Measurements from ENCODE around the gene IFNGR2. TPM values are rescaled to one million over a fixed set of nuclear protein-coding genes. Genes with fewer than 3 reads are reported as not detected.
"Not testable (repeated sequence)": the region's sequence is repeated elsewhere in the genome, so short reads cannot be mapped to it uniquely, and the experiment has no call there.

Gene IFNGR2
- total RNA-seq, 1 experiment from 2014 or later, result 44.1 TPM

DNA sequence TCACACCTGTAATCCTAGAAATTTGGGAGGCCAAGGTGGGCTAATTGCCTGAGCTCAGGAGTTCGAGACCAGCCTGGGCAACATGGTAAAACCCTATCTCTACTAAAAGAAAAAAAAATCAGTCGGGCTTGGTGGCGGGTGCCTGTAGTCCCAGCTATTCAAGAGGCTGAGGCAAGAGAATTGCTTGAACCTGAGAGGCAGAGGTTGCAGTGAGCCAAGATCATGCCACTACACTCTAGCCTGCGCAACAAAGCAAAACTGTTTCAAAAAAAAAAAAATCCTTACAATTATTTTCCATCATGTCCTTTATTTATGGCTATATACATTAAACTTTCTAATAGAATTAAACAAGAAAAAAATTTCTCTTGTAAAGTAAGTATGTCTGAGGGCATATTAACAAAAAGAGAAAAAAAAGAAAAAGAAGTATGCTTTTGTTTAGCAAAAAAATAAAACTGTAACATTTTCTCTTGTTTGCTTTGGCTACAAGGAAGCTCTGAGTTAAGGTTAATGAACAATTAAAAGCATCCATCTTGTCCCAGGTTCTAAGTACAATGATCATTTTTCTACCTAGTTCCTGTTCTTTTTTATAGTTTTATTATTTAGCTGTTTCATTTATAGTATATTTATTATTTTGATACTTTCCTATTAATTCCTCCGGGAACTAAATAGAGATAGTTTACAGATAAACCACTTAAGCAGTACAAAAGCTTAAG lies 58.5 kb downstream of the IFNGR2 start:
- H3K23ac ChIP-seq (ENCODE audit: insufficient read length, low read depth, low read length), result no peak overlapping the region

DNA sequence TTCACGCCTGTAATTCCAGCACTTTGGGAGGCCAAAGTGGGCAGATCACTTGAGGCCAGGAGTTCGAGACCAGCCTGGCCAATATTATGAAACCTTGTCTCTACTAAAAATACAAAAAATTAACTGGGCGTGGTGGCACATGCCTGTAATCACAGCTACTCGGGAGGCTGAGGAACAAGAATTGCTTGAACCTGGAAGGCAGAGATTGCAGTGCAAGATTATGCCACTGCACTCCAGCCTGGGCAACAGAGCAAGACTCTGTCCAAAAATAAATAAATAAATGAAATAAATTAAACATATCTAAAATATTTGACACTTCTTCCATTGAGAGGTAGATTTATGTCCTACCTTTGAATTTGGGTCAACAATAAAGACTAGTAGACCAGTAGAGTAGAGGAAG lies 66.0 kb downstream of the IFNGR2 start:
- H3K4ac ChIP-seq (ENCODE audit: low read depth, low read length); H3K9me3 ChIP-seq (ENCODE audit: control insufficient read depth, low read depth, low read length); H4K20me1 ChIP-seq (ENCODE audit: control insufficient read depth, insufficient read depth, insufficient read length); H3K4me1 Mint-ChIP-seq; H3K9me3 Mint-ChIP-seq; H3K18ac ChIP-seq (ENCODE audit: insufficient read length, low read depth, low read length); H3K9ac ChIP-seq (ENCODE audit: extremely low read depth, insufficient read length, low read length); H3K56ac ChIP-seq (ENCODE audit: insufficient read length, low read depth, low read length); H3K27ac Mint-ChIP-seq; H2BK20ac ChIP-seq (ENCODE audit: low read depth, low read length, poor library complexity, severe bottlenecking); H3K4me2 ChIP-seq (ENCODE audit: insufficient read depth, insufficient read length, low read length); H3K4me3 Mint-ChIP-seq; H2BK15ac ChIP-seq (ENCODE audit: low read depth, low read length); H3K14ac ChIP-seq (ENCODE audit: insufficient read depth, low read length); H3K27ac ChIP-seq (ENCODE audit: insufficient read length, low read depth, low read length); H2BK120ac ChIP-seq (ENCODE audit: low read depth, low read length, poor library complexity, severe bottlenecking); H4K91ac ChIP-seq (ENCODE audit: insufficient read length, low read depth, low read length); H3K36me3 Mint-ChIP-seq (ENCODE audit: insufficient read depth in 1 of 3, low read depth in 3 of 3); H2BK5ac ChIP-seq (ENCODE audit: insufficient read length, low read length); H4K8ac ChIP-seq (replicated peaks; ENCODE audit: insufficient read length, low read depth, low read length); H3T11ph ChIP-seq (ENCODE audit: low read length); H2AFZ ChIP-seq (ENCODE audit: low read length); H3K79me2 ChIP-seq (ENCODE audit: insufficient read depth, low read length); H3K4me1 ChIP-seq (ENCODE audit: insufficient read depth, low read length); H3K23me2 ChIP-seq (ENCODE audit: insufficient read length, low read depth, low read length, poor library complexity, severe bottlenecking); H2BK12ac ChIP-seq (ENCODE audit: insufficient read length, low read depth, low read length); H3K27me3 Mint-ChIP-seq (ENCODE audit: low read depth); H3K27me3 ChIP-seq (ENCODE audit: insufficient read depth, low read length); H3K23ac ChIP-seq (ENCODE audit: insufficient read length, low read depth, low read length); DNase-seq; H2AK5ac ChIP-seq (ENCODE audit: insufficient read length, low read length); H4K5ac ChIP-seq (ENCODE audit: insufficient read length, low read depth, low read length); H3K79me1 ChIP-seq (ENCODE audit: insufficient read depth, low read depth, low read length, poor library complexity, severe bottlenecking): not testable (repeated sequence)
- WGBS (ENCODE audit: extremely low coverage, insufficient read length, low lambda C conversion rate), result no CpG with 5 or more reads among the region's 4 CpGs

More for the DNA sequence above, 58.5 kb downstream of the IFNGR2 start:
- no peak overlapping the region for H3K27ac Mint-ChIP-seq
- H3K18ac ChIP-seq (ENCODE audit: insufficient read length, low read depth, low read length), result no peak overlapping the region
- no peak overlapping the region for H3K4ac ChIP-seq (ENCODE audit: low read depth, low read length)
- no peaks in the 10 kb centered on the region for H3K9me3 ChIP-seq (ENCODE audit: control insufficient read depth, low read depth, low read length)
- H3K27me3 Mint-ChIP-seq (ENCODE audit: low read depth), result no peaks in the 10 kb centered on the region
- H4K8ac ChIP-seq (replicated peaks; ENCODE audit: insufficient read length, low read depth, low read length), result no peak overlapping the region
- H3K36me3 Mint-ChIP-seq (ENCODE audit: insufficient read depth in 1 of 3, low read depth in 3 of 3), result peaks cover 0 to 9% (median 2%) of the 10 kb centered on the region in 3 experiments; a peak in 5 of 7 replicates
- no CpG with 5 or more reads among the region's 5 CpGs for WGBS (ENCODE audit: extremely low coverage, insufficient read length, low lambda C conversion rate)
- no peaks in the 10 kb centered on the region for H3K23me2 ChIP-seq (ENCODE audit: insufficient read length, low read depth, low read length, poor library complexity, severe bottlenecking)
- no peak overlapping the region for H4K91ac ChIP-seq (ENCODE audit: insufficient read length, low read depth, low read length)
- no peak overlapping the region for H3K56ac ChIP-seq (ENCODE audit: insufficient read length, low read depth, low read length)
- H3K4me1 ChIP-seq (ENCODE audit: insufficient read depth, low read length), result no peaks in the 10 kb centered on the region
- TF ChIP-seq, protein P1, sequence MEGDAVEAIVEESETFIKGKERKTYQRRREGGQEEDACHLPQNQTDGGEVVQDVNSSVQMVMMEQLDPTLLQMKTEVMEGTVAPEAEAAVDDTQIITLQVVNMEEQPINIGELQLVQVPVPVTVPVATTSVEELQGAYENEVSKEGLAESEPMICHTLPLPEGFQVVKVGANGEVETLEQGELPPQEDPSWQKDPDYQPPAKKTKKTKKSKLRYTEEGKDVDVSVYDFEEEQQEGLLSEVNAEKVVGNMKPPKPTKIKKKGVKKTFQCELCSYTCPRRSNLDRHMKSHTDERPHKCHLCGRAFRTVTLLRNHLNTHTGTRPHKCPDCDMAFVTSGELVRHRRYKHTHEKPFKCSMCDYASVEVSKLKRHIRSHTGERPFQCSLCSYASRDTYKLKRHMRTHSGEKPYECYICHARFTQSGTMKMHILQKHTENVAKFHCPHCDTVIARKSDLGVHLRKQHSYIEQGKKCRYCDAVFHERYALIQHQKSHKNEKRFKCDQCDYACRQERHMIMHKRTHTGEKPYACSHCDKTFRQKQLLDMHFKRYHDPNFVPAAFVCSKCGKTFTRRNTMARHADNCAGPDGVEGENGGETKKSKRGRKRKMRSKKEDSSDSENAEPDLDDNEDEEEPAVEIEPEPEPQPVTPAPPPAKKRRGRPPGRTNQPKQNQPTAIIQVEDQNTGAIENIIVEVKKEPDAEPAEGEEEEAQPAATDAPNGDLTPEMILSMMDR (conservative IDR thresholded peaks at IDR 0.05), result no peak
- H3K4me3 Mint-ChIP-seq, result no peak overlapping the region
- no peak overlapping the region for H3K9ac ChIP-seq (ENCODE audit: extremely low read depth, insufficient read length, low read length)
- H2BK20ac ChIP-seq (ENCODE audit: low read depth, low read length, poor library complexity, severe bottlenecking), result no peak overlapping the region
- no peaks in the 10 kb centered on the region for H3K79me1 ChIP-seq (ENCODE audit: insufficient read depth, low read depth, low read length, poor library complexity, severe bottlenecking)
- H2BK12ac ChIP-seq (ENCODE audit: insufficient read length, low read depth, low read length), result no peak overlapping the region
- H2BK120ac ChIP-seq (ENCODE audit: low read depth, low read length, poor library complexity, severe bottlenecking), result no peak overlapping the region
- no peaks in the 10 kb centered on the region for H3K4me1 Mint-ChIP-seq
- H2AFZ ChIP-seq (ENCODE audit: low read length), result no peak overlapping the region
- H4K20me1 ChIP-seq (ENCODE audit: control insufficient read depth, insufficient read depth, insufficient read length), result no peaks in the 10 kb centered on the region
- no peak overlapping the region for H2BK5ac ChIP-seq (ENCODE audit: insufficient read length, low read length)
- H3T11ph ChIP-seq (ENCODE audit: low read length), result no peak overlapping the region
- no peak for DNase-seq
- H4K5ac ChIP-seq (ENCODE audit: insufficient read length, low read depth, low read length), result no peak overlapping the region
- no peak overlapping the region for H2AK5ac ChIP-seq (ENCODE audit: insufficient read length, low read length)
- no peak overlapping the region for H3K14ac ChIP-seq (ENCODE audit: insufficient read depth, low read length)
- no peaks in the 10 kb centered on the region for H3K27me3 ChIP-seq (ENCODE audit: insufficient read depth, low read length)
- no peak overlapping the region for H3K27ac ChIP-seq (ENCODE audit: insufficient read length, low read depth, low read length)
- no peak overlapping the region for H3K4me2 ChIP-seq (ENCODE audit: insufficient read depth, insufficient read length, low read length)
- H3K79me2 ChIP-seq (ENCODE audit: insufficient read depth, low read length), result no peaks in the 10 kb centered on the region
- no peaks in the 10 kb centered on the region for H3K9me3 Mint-ChIP-seq
- H2BK15ac ChIP-seq (ENCODE audit: low read depth, low read length), result no peak overlapping the region
